ENCODE results near the gene PLB1.

The PLB1 gene

DNA sequence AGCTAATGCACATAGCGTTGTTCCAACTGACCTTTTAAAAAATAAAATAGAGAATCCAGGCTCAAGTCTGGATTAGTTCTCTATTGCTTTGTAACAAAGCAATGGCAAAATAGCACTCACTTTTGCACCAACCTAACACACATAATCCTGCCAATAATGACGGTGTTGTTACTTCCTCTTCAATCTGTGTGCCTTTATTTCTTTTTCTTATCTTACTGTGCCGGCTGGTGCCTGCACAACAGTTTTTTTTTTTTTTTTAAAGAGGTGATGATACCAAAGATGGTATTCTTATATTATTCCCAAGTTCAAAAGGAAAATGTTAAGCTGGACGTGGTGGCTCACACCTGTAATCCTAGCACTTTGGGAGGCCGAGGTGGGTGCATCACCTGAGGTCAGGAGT, 3.4 kb downstream of the PLB1 start:
- H3K4me3 ChIP-seq (ENCODE audit: low read depth, low read length): no peak overlapping the region
- DNase-seq (ENCODE audit: low read depth, low spot score): no peak
- ChIA-PET CTCF (interaction anchor here (0.9 kb wide), 1 partner anchor 45 kb away, joined by 3 read pairs; no protein-coding TSS in a partner anchor), POLR2A (no interaction called here)
- TF ChIP-seq, protein P1, sequence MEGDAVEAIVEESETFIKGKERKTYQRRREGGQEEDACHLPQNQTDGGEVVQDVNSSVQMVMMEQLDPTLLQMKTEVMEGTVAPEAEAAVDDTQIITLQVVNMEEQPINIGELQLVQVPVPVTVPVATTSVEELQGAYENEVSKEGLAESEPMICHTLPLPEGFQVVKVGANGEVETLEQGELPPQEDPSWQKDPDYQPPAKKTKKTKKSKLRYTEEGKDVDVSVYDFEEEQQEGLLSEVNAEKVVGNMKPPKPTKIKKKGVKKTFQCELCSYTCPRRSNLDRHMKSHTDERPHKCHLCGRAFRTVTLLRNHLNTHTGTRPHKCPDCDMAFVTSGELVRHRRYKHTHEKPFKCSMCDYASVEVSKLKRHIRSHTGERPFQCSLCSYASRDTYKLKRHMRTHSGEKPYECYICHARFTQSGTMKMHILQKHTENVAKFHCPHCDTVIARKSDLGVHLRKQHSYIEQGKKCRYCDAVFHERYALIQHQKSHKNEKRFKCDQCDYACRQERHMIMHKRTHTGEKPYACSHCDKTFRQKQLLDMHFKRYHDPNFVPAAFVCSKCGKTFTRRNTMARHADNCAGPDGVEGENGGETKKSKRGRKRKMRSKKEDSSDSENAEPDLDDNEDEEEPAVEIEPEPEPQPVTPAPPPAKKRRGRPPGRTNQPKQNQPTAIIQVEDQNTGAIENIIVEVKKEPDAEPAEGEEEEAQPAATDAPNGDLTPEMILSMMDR (IDR thresholded peaks at IDR 0.05; ENCODE audit: insufficient read depth, low read length, missing control alignments): no peak

DNA sequence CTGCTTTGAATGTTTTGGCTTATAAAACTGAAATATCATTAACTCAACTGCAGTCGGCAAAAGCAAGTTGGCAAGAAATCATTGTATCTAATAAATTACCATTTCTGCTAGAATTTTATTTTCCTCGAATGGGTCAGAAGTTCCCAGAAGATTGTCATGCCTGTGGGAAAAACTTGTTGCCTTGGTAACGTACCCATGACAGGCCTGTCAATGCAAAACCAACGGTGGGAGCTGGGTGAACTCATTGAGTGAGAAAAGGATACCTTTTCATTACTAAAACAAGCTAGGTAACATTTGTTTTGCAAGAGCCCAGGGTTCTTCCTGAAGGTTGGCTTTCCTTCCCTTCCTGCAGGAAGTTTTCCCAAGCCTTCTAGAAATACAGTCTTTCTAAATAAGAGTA, 9.5 kb downstream of the PLB1 start:
- TF ChIP-seq, protein P1 (IDR thresholded peaks at IDR 0.05; ENCODE audit: insufficient read depth, low read length, missing control alignments): no peak
- ChIA-PET CTCF (interaction anchor here (1.3 kb wide), 1 partner anchor 61 kb away, joined by 3 read pairs; no protein-coding TSS in a partner anchor), POLR2A (no interaction called here)
- no peak for DNase-seq (ENCODE audit: low read depth, low spot score)
- H3K4me3 ChIP-seq (ENCODE audit: low read depth, low read length): no peak overlapping the region

- TF ChIP-seq, protein P1 (IDR thresholded peaks at IDR 0.05; ENCODE audit: insufficient read depth, low read length, missing control alignments): no peak
- CTCF ChIA-PET: no interaction called here
- no peak for DNase-seq (ENCODE audit: low read depth, low spot score)
- POLR2A ChIA-PET: no interaction called here
- H3K4me3 ChIP-seq (ENCODE audit: low read depth, low read length): no peak overlapping the region
Measured at GRCh38 chr2:28506112-28506910, 10.5 kb downstream of the PLB1 start.

GRCh38 chr2:28507796-28508764, 12.2 kb downstream of the PLB1 start:
- no peak overlapping the region for H3K4me3 ChIP-seq (ENCODE audit: low read depth, low read length)
- POLR2A ChIA-PET: no interaction called here
- CTCF ChIA-PET: no interaction called here
- no peak for DNase-seq (ENCODE audit: low read depth, low spot score)
- TF ChIP-seq, protein P1 (IDR thresholded peaks at IDR 0.05; ENCODE audit: insufficient read depth, low read length, missing control alignments): no peak

GRCh38 chr2:28509361-28509760, 13.5 kb downstream of the PLB1 start:
- ChIA-PET POLR2A (no interaction called here), CTCF (no interaction called here)
- no peak overlapping the region for H3K4me3 ChIP-seq (ENCODE audit: low read depth, low read length)
- TF ChIP-seq, protein P1 (IDR thresholded peaks at IDR 0.05; ENCODE audit: insufficient read depth, low read length, missing control alignments): no peak
- DNase-seq (ENCODE audit: low read depth, low spot score): no peak

DNA sequence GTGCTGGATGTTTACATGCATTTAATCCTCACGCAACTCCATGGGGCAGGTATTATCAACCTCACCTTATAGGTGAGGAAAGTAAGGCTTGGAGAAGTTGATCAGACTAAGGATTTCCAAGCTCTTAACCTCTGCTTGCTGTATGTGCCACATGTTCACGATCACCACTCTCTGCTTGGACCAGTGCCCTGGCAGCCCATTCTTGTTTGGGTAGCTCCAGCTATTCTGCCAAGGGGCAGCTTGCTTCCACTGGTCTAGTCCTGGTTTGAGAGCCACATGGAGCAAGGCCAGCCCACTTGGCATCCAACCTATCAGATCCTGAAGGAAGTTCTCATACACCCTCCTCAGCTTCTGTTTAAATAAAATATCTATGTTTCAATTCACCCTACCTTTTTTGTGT, 14.3 kb downstream of the PLB1 start:
- DNase-seq (ENCODE audit: low read depth, low spot score): no peak
- ChIA-PET POLR2A (no interaction called here), CTCF (no interaction called here)
- TF ChIP-seq, protein P1 (IDR thresholded peaks at IDR 0.05; ENCODE audit: insufficient read depth, low read length, missing control alignments): no peak
- H3K4me3 ChIP-seq (ENCODE audit: low read depth, low read length): no peak overlapping the region

Measured in AG04449 (cell line).